K562 treated with DMSO at 1 percent for 48 hours (cell line): ENCODE measurements around the gene DNALI1. TPM values are rescaled to one million over a fixed set of nuclear protein-coding genes. Genes with fewer than 3 reads are reported as not detected.

Source experiments
- total RNA-seq: library from RNA; unstranded; fragments of 300-600 nt; gene quantifications from 2 replicates; pipeline ENCODE4 v1.2.3, GENCODE V29; 2022; ENCODE audit warnings: low replicate concordance; ENCODE audit errors: extremely low read depth

DNALI1 gene
- not detected in 2 replicates for total RNA-seq

GRCh38 chr1:37556712-37557196 is at the start of gene DNALI1:
Gene DNALI1, plus strand, starts transcription at chr1:37556940. Its CDS starts 55 bp downstream, at chr1:37556995.

GRCh38 chr1:37514350-37515184 is 42.2 kb upstream of the DNALI1 start, which contains the start of gene MEAF6:
Gene MEAF6, minus strand, starts transcription at chr1:37514766. Its CDS starts 20 bp downstream, at chr1:37514746.

DNA sequence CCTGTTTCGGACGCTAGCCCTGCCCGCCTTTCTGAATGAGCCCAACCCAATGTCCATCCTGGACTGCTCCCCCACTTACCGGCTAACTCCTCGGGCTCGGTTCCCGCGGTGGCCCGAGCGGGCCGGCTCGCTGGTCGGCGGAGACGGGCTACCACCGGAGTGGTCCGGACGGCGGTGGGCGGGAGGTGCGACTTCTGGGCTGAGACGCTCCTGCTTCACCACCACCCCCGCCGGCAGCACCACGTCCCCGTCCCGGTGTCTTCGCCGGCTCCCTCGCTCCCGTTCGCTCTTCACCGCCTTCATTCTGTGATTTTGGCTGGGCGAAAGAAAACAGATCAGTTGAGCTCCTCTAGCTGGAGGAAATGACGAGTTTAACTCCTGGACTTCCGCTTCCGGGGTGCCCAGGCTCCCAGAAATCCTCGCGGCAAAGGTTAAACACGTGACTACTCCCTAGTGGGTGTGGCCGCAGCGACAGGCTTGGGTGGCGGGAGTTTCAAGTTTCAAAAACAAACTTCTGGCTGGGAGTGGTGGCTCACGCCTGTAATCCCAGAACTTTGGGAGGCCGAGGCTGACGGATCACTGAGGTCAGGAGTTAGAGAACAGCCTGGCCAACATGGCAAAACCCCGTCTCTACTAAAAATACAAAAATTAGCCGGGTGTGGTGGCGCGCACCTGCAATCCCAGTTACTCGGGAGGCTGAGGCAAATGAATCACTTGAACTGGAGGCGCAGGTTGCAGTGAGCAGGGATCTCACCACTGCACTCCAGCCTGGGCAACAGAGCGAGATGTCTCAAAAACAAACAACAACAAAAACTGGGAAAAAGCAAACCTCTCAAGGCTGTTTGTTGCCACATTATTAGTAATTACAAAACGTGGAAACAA is 2.6 kb upstream of the DNALI1 start, which contains the start of gene SNIP1:
Gene SNIP1, minus strand, starts transcription at position 367 of the 882 bp plus-strand sequence. Its CDS starts 64 bp downstream, at position 303.

GRCh38 chr1:37595440-37596181 is 38.9 kb downstream of the DNALI1 start, which contains the start of gene GNL2:
Gene GNL2, minus strand, starts transcription at chr1:37595937. Its CDS starts 115 bp downstream, at chr1:37595822.

Other genes with a start within 250 kb of the DNALI1 start
- not detected in 2 replicates for gene ZC3H12A, start 82.4 kb upstream of the DNALI1 start, total RNA-seq
- gene MEAF6, start 42.2 kb upstream of the DNALI1 start, total RNA-seq, result not detected in 2 replicates
- gene SNIP1, start 2.6 kb upstream of the DNALI1 start, total RNA-seq, result not detected in 2 replicates
- gene GNL2, start 39.0 kb downstream of the DNALI1 start, total RNA-seq, result not detected in 2 replicates
- gene RSPO1, start 78.0 kb downstream of the DNALI1 start, total RNA-seq, result not detected in 2 replicates
- not detected in 2 replicates for gene CDCA8, start 135.6 kb downstream of the DNALI1 start, total RNA-seq
- gene EPHA10, start 208.2 kb downstream of the DNALI1 start, total RNA-seq, result not detected in 2 replicates
- gene MANEAL, start 236.9 kb downstream of the DNALI1 start, total RNA-seq, result not detected in 2 replicates